NCI-H2081 treated with DMSO at 0.1 percent for 48 hours (cell line): ENCODE measurements around the gene CCDC60.

Experiments
- DNase-seq: peaks from one replicate; lab custom pipeline; 2025; lab: John Stamatoyannopoulos, UW

Gene CCDC60

DNA sequence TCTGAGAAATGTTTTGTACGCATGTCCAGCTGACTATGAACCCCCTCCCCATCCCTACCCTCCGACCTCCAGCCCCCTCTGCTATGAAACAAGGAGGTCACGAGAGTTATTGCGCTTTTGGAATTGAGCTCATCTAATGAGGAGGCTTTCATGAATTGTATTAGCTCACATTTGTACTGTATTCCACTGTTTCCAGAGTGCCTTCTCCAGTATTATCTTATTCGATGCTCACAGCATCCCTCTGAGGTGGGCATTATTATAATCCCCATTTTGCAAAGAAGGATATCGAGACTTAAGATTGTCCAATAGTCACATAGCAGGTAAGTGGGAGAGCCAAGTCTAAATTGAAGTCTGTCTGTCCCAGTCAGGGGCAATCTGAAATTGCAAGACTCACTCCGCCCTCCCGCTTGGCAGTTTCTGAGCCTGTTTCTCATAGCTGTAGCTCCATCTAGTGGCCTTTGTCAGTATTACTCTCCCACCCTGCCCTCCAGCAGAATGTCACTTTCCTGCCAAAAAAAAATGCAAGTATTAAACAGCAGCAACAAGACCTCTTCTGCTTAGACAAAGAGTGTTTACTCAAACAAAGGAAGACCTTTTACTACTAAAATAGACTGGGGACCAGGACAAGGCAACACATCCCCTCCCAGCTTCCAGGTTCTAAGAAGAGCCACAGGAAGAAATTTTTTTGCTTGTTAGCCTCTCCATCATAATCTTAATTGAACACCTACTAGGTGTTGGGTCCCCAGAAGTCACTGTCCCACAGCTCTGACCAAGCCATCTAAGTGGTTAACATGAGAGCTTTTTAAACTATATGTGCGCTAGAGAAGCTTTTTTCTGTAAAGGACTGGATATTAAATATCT is 210.5 kb downstream of the CCDC60 start:
- DNase-seq = no peak

DNA sequence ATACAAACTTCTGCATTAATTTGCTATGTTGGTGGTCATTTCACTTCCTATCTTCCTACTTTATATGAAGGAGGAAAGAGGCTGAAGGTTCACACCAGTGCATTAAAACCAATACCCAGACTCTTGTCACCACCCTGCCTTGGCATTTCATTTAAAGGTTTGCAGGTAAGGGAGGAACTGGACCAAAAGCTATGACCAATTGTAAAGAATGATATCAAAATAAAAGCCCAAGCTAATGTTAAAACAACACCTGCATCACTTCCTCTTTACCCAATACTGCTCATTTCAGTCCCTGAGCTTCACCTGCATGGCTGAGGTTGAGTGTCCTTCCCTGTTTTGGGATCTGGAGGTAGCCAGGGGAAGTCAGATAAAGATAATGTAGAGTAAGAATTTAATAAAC is 211.8 kb downstream of the CCDC60 start:
- DNase-seq = no peak

DNA sequence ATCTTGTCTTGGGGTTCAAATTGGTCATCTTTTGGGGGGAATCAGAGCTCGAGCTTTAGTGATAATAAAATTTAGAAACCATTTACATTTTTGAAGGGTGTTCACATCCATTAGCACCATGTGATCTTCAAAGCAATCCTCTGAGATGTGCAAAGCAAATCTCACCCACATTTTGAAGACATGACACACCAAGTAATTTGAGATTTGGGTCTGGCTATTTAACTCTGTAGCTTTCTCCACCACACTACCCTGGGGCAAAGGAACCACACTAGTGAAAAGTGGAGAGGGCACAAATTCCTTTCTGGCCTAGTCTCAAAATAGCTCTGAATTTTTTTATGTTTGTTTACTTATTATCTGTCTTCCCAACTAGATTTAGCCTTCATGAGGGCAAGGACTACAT is 212.5 kb downstream of the CCDC60 start:
- DNase-seq = no peak

DNA sequence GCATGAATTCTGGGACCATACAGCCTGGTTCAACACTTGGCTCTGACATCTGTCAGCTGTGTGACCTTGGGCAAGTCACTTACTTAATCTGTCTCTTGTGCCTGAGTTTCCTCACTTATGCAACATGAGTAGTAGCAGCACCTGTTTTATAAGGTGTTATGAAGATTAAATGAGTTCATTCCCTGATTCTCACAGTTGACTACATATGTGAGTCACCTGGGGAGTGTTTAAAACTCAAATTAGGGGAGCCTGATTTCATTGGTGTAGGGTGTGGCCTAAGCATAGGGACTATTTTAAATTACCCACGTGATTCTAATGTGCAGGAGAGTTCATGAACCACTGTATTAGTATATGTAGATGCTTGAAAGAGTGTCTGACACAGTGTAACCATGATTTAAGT is 222.3 kb downstream of the CCDC60 start:
- DNase-seq = no peak

DNA sequence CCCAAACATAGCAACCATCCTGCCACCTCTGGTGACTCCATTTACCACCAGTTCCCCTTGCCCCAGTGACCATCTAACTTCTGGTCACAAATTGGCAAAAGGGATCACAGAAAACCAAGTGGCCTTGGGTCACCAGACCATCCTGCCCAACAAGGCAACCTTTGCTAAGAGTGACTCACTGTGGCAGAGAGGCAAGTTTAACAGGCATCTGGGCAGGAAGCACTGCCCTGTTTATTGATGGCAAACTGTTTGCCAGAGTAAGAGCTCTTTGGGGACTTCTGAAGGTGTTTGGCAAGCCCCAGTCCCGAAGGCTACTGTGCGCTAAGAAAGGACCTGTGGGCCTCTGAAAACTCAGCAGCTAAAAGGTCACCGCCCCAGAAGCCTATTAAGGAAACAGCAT is 230.9 kb downstream of the CCDC60 start:
- no peak for DNase-seq

DNA sequence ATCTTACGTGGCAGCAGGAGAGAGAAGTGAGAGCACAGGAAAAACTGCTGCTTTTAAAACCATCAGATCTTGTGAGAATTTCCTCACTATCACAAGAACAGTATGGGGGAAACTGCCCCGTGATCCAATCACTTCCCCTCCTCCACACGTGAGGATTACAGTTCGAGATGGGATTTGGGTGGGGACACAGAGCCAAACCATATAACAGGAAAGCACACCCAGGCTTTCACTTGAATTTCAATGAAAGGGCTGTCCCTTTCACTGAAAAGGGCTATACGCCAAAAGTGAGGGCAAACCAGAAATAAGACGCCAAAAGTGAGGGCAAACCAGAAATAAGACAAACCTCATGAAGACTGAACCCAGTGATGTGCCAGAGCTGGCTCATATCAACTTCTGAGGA is 236.2 kb downstream of the CCDC60 start:
- DNase-seq = no peak

DNA sequence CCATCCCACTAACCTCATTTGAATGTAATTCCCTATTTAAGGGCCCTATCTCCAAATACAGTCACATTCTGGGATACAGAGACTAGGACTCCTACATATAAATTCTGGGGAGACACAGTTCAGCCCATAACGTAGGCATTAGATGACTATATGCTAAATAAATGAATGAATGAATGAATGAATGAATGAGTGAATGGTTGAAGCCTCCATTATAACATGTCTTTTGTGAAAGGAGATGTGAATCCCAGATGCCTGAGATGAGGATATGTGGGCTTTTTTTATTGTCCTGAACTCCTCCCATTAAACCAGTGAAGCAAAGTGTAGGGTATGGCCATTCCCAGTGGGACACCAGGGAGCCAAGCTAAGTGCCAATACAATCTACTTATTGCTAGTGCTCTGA is 238.6 kb downstream of the CCDC60 start:
- DNase-seq = no peak

DNA sequence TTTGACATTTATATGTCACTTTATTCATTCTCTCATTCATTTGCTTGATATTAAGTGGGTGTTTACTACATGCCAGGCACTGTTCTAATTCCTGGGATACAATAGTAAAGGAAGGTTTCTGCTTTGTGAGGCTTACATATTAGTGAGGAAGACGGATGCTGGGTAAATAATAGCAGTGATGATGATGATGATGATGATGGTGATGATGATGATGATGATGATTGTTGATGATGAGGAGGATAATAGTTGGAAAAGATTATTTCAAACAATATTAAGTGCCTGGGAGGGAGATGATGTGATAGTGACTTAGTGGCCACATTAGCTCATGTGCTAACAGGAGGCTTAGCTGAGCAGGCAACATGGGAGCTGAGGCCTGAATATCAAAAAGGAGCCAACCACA is 239.7 kb downstream of the CCDC60 start:
- no peak for DNase-seq

DNA sequence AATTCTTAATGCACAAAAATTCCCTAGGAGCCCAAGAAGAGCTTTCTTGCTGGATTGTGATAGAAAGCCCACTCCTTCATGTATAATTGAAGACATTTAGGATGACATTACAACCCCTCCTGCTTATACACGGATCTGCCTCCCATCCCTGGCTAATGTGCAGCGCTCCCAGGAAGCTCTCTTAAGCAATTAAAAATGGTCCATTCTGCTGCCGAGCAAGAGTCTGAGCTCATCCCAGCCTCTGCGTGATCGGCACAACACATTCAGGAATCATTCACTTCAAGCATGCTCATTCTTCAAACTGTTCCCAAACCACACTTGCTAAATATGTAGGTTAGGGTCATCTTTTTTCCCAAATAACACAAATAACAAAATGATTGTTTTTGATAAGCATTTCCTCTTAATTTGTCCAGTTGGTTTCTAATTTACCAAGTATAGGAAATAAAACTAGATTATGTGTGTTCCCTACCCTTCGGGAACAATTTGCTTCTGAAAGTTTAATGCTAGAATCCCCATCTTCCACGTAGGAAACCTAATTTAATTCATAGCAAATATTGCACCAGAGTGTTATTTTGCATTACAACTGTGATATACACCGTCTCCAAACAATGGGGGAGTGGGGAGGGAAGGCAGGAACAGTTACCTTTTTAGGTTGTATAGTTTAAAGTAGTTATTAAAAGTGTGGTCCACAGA is 241.7 kb downstream of the CCDC60 start:
- DNase-seq = no peak

DNA sequence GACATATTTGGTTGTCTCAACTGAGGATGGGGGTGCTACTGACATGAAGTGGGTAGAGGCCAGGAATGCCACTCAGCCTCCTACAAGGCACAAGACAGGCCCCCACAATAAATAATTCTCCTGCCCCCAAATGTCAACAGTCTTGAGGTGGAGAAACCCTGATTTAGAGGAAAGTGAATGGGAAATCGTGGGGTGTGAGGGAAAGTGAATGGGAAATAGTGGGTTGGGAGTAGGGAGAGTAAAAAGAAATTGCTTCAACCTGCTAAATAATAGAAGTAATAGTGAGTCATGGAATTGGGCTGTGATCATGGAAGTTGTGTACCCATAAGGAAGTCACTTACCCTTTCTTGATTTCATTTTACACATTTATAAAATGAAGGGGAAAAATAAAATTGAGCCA is 242.4 kb downstream of the CCDC60 start:
- DNase-seq = no peak

DNA sequence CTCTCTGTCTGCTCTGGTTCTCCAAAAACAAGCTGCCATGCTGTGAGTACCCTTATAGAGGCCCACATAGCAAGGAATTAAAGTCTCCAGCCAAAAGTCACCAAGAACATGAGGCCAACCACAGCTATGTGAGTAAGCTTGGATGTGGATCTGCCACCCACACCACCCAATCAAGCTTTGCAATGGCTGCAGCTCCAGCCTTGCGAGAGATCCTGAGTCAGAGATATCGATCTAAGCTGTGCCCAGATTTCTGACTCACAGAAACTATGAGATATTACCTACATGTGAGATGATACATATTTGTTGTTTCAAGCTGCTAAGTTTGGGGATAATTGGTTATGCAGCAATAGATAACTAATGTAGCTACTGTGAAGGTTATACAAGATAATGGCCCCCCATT is 243.6 kb downstream of the CCDC60 start:
- DNase-seq = no peak

DNA sequence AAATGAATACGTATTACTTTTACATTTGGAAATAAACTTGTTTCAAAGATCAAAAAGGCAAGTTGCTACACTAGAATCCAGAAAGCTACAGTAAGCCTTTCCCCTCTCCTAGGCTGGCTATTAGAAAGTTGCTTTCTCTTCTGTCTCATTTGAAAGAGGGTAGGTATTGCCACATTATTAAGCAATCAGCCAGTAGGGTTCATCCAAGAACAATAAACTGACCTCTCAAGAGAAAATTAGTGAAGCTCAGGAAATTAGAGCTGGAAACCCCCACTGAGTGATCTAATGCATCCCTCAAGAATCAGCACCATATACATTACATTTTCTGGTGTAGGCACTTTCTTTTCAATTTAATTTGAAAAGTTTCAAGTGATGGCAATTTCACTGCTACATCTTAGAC is 254.6 kb downstream of the CCDC60 start:
- DNase-seq = no peak

DNA sequence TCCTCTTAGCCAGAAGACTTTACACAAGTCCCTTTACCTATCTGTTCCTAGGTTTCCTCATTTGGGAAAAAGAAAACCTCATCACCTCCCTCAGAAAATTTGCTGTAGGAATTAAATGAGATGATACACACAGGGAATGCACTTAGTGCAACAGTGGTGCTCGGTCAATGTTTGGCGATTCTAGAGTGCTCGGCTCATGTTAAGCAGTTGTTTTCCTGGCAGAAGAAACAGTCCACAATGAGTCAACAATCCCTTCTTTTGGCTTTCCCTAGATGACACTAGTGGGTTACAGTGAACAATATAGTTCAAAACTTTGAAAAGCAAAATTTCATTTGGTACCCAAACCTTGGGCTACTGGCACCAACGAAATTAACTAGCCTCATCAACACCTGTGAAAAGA is 255.1 kb downstream of the CCDC60 start:
- DNase-seq = no peak
